HFF-Myc (cell line): ENCODE results near the gene CYP8B1.

Experiments used
- DNase-seq: peaks from one replicate; pipeline ENCODE4 v3.0.0-alpha.2; 2011; ENCODE audit warnings: low read depth; ENCODE audit errors: extremely low read depth
- H3K4me3 ChIP-seq: replicated peaks from 2 replicates; pipeline ENCODE4 v1.5.1; 2011; ENCODE audit warnings: low read depth, mild to moderate bottlenecking, control low read depth, low read length
- TF ChIP-seq, protein P1 (sequence below): IDR thresholded peaks from 2 replicates; pipeline ENCODE4 v1.5.1; 2012; ENCODE audit warnings: mild to moderate bottlenecking, low read depth, low read length, control low read depth; ENCODE audit errors: missing control alignments

The CYP8B1 gene

DNA sequence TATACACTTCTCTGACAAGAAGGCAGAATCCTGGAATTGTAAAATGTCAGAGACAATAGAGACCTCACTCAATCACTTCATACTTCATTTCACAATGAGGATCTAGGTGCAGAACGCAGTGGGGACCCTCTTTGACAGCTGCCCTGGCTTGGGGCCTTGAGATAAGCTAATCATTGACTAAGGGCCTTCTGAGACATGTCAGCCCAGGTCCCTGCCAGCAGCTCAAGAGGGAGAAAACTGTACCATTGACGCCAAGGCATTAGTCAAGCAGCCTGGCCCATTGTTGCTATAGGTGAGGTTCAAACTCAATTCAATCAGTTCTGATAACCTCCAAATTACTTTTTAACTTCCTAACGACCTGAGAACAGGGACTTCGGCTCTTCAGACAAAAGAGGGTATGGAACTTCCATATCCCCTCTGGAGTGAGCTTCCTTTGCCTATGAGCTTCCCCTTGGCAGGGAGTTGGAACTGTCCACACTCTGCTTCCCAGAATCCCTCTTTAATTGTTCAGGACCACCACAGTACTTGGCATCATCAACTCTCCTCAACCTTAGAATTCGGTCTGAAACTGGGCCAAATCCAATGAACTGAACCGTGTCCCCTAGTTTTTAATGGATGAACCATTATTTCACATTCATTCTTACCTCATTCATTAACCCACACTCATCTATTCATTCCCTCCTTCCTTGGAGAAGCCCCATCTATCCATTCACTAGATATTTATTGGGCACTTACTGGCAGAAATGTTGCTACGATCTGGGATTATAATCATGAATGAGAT lies 1.5 kb upstream of the CYP8B1 start:
- DNase-seq = no peak
- TF ChIP-seq, protein P1, sequence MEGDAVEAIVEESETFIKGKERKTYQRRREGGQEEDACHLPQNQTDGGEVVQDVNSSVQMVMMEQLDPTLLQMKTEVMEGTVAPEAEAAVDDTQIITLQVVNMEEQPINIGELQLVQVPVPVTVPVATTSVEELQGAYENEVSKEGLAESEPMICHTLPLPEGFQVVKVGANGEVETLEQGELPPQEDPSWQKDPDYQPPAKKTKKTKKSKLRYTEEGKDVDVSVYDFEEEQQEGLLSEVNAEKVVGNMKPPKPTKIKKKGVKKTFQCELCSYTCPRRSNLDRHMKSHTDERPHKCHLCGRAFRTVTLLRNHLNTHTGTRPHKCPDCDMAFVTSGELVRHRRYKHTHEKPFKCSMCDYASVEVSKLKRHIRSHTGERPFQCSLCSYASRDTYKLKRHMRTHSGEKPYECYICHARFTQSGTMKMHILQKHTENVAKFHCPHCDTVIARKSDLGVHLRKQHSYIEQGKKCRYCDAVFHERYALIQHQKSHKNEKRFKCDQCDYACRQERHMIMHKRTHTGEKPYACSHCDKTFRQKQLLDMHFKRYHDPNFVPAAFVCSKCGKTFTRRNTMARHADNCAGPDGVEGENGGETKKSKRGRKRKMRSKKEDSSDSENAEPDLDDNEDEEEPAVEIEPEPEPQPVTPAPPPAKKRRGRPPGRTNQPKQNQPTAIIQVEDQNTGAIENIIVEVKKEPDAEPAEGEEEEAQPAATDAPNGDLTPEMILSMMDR = no peak
- H3K4me3 ChIP-seq = no peak overlapping the region

DNA sequence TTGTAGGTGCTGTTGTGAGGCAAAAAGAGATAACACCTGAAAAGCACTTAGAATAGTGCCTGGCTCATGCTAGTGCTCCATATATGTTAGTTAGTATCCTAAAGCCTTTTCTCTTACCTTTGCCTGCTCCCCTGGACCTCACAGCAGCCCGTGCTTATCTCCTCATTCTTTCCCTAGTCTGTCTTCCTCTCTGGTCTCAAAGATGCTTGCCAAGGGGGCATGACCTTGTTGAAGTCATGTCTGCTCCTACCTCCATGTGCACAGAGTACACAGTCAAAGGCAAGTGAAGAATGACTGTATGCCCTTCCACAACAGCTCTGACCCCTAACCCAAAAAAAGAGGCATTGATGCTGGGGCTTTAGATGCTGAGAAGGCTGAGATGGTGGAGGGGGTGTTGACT lies 722 bp upstream of the CYP8B1 start:
- H3K4me3 ChIP-seq = no peak overlapping the region
- TF ChIP-seq, protein P1 = no peak
- DNase-seq = no peak

GRCh38 chr3:42874749-42875148 lies 930 bp downstream of the CYP8B1 start:
- DNase-seq = no peak
- H3K4me3 ChIP-seq = no peak overlapping the region
- TF ChIP-seq, protein P1 = no peak

DNA sequence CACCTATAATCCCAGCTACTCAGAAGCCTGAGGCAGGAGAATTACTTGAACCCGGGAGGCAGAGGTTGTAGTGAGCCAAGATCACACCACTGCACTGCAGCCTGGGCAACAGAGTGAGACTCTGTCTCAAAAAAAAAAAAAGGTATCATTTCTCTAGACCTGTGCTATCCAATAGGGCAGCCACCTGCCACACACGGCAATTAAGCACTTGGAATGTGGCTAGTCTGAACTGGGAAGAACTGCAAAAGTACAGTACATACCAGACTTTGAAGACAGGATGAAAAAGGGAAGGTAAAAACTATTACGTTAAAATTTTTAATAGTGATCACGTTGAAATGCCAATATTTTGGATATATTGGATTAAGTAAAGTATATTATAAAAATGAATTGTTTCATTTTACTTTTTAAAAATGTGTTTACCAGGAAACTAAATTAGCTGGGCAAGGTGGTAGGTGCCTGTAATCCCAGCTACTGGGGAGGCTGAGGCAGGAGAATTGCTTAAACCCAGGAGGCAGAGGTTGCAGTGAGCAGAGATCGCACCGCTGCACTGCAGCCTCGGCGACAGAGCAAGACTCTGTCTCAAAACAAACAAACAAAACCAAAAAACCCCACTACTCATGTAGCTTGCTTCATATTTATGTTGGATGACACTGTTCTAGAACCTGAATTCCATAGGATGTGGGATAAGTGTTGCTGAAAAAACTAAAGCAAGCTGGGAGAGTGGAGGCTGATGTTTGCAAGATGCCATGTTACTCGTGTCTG lies 2.3 kb downstream of the CYP8B1 start:
- TF ChIP-seq, protein P1 = no peak
- no peak for DNase-seq
- H3K4me3 ChIP-seq = no peak overlapping the region

DNA sequence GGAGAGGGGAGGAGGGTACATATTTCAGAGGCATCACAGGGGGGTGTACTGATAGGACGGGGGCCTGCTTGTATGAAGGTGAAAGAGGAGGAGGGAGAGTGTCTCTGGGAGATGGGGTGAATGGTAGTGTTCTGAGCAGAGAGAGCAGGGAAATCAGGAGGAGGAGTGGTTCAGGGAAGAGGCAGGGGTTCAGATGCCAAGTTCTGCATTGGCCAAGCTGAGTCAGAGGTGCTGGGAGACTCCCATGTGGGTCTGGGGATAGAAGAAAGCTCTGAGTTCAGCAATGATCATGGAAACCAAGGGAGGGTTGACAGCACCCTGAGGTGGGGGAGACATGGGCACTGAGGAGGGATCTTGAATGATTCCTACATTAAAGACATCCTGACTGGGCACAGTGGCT lies 3.0 kb downstream of the CYP8B1 start:
- DNase-seq = no peak
- H3K4me3 ChIP-seq = no peak overlapping the region
- TF ChIP-seq, protein P1 = no peak

- TF ChIP-seq, protein P1 = no peak
- H3K4me3 ChIP-seq = no peak overlapping the region
- DNase-seq = no peak
Observed at GRCh38 chr3:42871592-42872196, 4.0 kb downstream of the CYP8B1 start.
